Mesodermal cell (in vitro differentiated cells): ENCODE measurements around the gene TBC1D5.
"Not testable (repeated sequence)": the region's sequence is repeated elsewhere in the genome, so short reads cannot be mapped to it uniquely, and the experiment has no call there.

Experiments
- H3K27ac ChIP-seq: 2 replicates; pipeline ENCODE4 v1.7.0; 2013; ENCODE audit warnings: mild to moderate bottlenecking, low read depth, low read length, moderate library complexity; ENCODE audit not compliant: severe bottlenecking
- H3K36me3 ChIP-seq: 2 replicates; pipeline ENCODE4 v1.7.1; 2013; ENCODE audit warnings: mild to moderate bottlenecking, low read length, moderate library complexity; ENCODE audit not compliant: control insufficient read depth, insufficient read depth
- H3K4me1 ChIP-seq: one replicate; pipeline ENCODE4 v1.7.1; 2013; ENCODE audit warnings: mild to moderate bottlenecking, low read length; ENCODE audit not compliant: insufficient read depth, control insufficient read depth, poor library complexity, severe bottlenecking
- H3K4me3 ChIP-seq: 2 replicates; pipeline ENCODE4 v1.7.0; 2013; ENCODE audit warnings: low read length, control low read depth, mild to moderate bottlenecking; ENCODE audit not compliant: insufficient read depth, poor library complexity, severe bottlenecking; ENCODE audit errors: extremely low read depth
- H3K9me3 ChIP-seq: 2 replicates; pipeline ENCODE4 v1.7.1; 2013; ENCODE audit warnings: mild to moderate bottlenecking, low read length, moderate library complexity; ENCODE audit not compliant: control insufficient read depth
- WGBS, 2 experiments: methylation state at CpG; one replicate each; pipeline ENCODE4 v1.1.5; 2013; ENCODE audit warnings: missing lambda C conversion rate in 2 of 2; ENCODE audit not compliant: insufficient coverage in 2 of 2; 5-methylcytosine and 5-hydroxymethylcytosine counted together

Gene TBC1D5

DNA sequence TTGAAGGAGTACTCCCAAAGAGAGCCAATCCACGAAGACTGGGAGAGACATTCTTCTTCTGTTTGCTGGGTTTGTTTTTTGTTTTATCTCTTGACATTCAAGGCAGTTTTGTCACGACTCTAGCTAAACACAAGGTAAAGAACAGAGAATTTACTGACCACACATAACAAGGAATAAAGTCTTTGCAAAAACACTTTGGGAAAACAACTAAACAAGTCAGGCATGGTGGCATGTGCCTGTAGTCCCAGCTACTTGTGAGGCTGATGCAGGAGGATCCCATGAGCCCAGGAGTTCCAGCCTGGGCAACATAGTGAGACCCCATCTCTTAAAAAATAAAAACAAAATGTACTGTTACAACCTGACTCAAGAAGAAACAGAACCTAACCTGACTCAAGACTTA, 28.0 kb downstream of the TBC1D5 start:
- no peak overlapping the region for H3K4me3 ChIP-seq
- 93% methylated on average over 2 of the region's 2 CpGs; no CpG with 5 or more reads in 1 of the 2 experiments for whole genome bisulfite sequencing, 2 experiments
- H3K36me3 ChIP-seq: peaks cover 14% of the 10 kb centered on the region
- H3K27ac ChIP-seq: no peak overlapping the region
- H3K4me1 ChIP-seq: no peaks in the 10 kb centered on the region
- peaks cover 15% of the 10 kb centered on the region for H3K9me3 ChIP-seq

DNA sequence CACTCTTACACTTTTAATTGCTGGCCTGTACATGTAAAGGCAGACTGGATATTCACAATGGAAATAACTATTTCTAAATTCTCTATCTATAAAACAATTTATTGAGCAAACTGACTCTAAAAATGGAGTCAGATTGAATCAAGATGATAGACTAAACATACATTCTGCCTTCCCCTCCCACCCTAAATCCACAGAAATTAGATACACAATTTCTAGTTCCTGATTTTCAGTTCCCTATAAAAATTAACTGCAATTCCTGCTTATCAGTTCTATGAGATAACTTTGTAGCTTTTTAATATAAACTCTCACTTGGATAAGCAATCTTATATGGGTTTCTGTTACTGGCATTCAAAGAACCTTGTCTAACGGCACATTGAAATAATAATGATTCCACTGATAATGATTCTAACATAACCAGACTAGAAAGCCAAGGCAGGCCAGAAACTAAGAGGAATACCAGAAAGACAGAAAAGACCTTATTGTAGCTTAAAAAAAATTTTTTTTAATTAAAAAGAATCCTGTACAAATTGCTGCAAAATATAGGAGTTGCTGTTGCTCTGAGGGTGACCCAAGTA, 33.1 kb downstream of the TBC1D5 start:
- Histone ChIP-seq H3K36me3 (no peaks in the 10 kb centered on the region), H3K4me3 (no peak overlapping the region), H3K4me1 (no peaks in the 10 kb centered on the region), H3K9me3 (peaks cover 7% of the 10 kb centered on the region), H3K27ac (no peak overlapping the region)
- no CpG with 5 or more reads among the region's 1 CpG for WGBS, 2 experiments

DNA sequence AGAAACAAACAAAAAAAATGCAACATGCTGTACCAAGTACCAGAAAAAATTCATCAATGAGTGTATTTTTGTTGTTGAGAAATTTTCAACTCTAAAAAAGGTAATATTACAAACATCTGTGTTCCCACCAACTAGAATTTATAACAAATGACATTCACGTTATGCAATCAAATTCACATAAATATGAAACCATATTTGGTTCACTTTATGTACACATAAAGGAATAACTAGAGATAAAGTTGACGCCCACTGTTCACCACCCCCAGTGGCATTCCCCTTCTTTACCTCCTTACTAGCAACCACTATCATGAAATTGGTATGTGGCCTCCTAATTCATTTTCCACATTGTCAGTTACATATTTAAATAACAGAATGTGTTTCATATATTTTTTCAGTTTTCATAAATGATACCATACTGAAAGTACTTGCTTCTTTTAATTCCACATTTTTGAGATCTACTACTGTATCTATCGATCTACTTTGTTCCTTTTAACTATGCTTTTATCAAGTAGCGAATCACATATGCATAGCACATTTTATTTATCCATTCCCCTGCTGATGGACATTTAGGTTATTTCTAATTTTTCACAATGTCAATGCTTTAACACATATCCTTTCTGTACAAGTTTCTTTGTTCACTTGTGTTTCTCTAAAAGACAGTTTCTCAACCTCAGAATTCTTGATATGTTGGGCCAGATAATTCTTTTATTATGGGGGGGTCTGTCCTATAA, 34.5 kb downstream of the TBC1D5 start:
- Histone ChIP-seq H3K4me1 (no peaks in the 10 kb centered on the region), H3K27ac (no peak overlapping the region), H3K4me3 (no peak overlapping the region), H3K36me3 (no peaks in the 10 kb centered on the region), H3K9me3 (no peaks in the 10 kb centered on the region)
- WGBS, 2 experiments: 87 to 92% methylated on average over 3 of the region's 4 CpGs

DNA sequence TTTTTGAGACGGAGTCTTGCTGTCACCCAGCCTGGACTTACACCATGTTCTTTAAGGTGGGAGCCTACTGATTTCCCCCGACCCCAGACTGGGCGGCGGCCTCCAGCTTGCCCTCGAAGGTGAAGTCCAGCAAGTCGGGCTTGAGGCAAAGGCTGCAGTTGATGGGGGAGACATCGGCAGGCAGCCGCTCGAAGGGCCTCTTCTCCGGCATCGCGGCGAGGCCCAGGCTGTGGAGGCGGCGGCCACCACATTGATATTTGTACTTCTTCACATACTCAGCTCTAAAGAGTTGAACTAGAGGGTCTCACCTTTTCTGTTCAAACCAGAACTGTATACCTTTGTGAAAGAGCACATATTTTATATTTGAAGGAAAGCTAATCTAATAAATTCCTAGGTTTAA, 36.4 kb downstream of the TBC1D5 start:
- H3K4me1 ChIP-seq, H3K27ac ChIP-seq, H3K4me3 ChIP-seq, H3K9me3 ChIP-seq, H3K36me3 ChIP-seq: not testable (repeated sequence)
- WGBS, 2 experiments: 96% methylated on average over 8 of the region's 15 CpGs; no CpG with 5 or more reads in 1 of the 2 experiments

DNA sequence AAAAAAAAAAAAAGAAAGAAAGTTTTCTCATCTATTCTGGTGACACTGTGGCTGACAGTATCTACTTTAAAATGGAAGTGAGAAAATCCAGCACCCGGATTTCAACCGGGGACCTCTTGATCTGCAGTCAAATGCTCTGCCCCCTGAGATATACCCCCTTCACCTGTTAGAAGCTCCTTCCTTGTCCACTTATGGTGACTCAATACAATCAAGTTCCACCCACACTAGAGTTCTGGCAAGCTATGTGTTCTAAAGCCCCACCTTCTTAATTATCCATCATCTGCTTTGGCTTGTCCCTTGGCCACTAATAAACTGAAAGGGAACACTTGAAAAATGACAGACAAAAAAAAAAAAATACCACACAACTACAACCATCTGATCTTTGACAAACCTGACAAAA, 42.6 kb downstream of the TBC1D5 start:
- WGBS, 2 experiments: 100% methylated on average over 2 of the region's 2 CpGs
- not testable (repeated sequence) for H3K27ac ChIP-seq, H3K36me3 ChIP-seq, H3K4me1 ChIP-seq, H3K4me3 ChIP-seq, H3K9me3 ChIP-seq

DNA sequence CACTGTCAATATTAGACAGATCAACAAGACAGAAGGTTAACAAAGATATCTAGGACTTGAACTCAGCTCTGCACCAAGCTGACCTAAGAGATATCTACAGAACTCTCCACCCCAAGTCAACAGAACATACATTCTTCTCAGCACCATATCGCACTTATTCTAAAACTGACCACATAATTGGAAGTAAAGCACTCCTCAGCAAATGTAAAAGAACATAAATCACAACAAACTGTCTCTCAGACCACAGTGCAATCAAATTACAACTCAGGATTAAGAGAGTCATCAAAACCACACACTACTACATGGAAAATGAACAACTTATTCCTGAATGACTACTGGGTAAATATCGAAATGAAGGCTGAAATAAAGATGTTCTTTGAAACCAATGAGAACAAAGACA, 46.8 kb downstream of the TBC1D5 start:
- H3K27ac ChIP-seq, H3K4me1 ChIP-seq, H3K9me3 ChIP-seq, H3K36me3 ChIP-seq, H3K4me3 ChIP-seq: not testable (repeated sequence)
- 86 to 100% methylated on average over 1 of the region's 2 CpGs for WGBS, 2 experiments

DNA sequence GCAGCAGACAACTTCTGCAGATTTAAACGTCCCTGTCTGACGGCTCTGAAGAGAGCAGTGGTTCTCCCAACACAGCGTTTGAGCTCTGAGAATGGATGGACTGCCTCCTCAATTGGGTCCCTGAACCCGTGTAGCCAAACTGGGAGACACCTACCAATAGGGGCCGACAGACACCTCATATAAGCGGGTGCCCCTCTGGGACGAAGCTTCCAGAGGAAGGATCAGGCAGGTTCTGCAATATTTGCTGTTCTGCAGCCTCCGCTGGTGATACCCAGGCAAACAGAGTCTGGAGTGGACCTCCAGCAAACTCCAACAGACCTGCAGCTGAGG, 48.8 kb downstream of the TBC1D5 start:
- not testable (repeated sequence) for H3K27ac ChIP-seq, H3K4me3 ChIP-seq, H3K4me1 ChIP-seq, H3K9me3 ChIP-seq, H3K36me3 ChIP-seq
- WGBS, 2 experiments: 93 to 95% methylated on average over 5 to 8 of the region's 8 CpGs

DNA sequence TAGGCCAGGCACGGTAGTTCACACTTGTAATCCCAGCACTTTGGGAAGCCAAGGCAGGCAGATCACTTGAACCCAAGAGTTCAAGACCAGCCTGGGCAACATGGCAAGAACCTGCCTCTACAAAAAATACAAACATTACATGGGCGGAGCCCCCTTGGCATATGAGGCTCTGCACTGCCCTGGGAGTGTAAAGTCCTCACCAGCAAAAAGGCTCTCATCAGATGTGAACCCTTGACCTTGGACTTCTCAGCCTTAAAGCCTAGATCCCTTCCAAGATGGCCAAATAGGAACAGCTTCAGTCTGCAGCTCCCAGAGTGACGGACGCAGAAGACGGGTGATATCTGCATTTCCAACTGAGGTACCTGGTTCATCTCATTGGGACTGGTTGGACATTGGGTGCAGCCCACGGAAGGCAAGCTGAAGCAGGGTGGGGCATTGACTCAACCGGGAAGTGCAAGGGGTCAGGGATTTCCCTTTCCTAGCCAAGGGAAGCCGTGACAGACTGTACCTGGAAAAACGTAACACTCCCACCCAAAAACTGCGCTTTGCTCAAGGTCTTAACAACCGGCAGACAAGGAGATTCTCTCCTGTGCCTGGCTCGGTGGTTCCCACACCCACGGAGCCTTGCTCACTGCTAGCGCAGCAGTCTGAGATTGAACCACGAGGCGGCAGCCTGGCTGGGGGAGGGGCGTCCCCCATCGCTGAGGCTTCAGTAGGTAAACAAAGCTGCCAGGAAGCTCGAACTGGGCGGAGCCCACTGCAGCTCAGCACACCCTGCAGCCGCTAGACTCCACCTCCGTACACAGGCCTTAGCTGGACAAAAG, 49.4 kb downstream of the TBC1D5 start:
- H3K27ac ChIP-seq, H3K9me3 ChIP-seq, H3K4me1 ChIP-seq, H3K36me3 ChIP-seq, H3K4me3 ChIP-seq: not testable (repeated sequence)
- 93% methylated on average over 22 of the region's 22 CpGs for WGBS, 2 experiments

DNA sequence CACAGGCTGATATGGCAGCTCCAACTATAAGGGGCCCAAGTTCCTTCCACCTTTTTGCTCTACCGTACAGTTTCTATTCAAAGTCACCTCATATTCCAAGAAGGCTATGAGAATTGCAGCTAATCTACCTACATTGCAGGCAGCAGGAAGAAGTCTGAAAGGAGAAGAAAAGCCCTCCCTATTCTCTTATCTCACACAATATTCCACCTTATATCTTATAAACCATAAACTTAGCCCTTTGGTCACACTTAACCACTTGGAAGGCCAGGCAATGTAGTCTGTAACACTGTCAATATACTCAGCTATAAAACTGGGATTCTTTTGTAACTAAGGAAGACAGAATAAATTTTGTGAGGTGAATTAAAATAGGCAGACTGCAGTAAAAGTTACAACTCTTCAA, 54.9 kb downstream of the TBC1D5 start:
- no CpG with 5 or more reads among the region's 1 CpG for WGBS, 2 experiments
- Histone ChIP-seq H3K27ac (no peak overlapping the region), H3K36me3 (no peaks in the 10 kb centered on the region), H3K4me1 (no peaks in the 10 kb centered on the region), H3K9me3 (no peaks in the 10 kb centered on the region), H3K4me3 (no peak overlapping the region)

DNA sequence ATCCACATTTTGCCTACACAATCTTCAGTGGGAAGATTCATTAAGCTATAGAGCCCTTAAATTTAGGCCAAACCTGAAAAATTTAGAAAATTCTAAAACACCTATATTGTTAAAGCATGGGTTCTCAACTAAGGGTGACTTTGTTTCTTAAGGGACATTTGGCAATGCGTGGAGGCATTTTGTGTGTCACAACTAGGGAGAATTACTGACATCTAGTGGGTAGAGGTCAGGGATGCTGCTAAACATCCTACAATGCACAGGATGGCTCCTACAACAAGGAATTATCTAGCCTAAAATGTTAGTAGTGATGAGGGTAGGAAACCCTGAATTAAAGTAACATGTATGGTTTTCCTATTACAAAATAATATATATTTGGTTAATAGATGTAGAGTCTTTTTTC, 55.8 kb downstream of the TBC1D5 start:
- no peaks in the 10 kb centered on the region for H3K9me3 ChIP-seq
- H3K4me3 ChIP-seq: no peak overlapping the region
- H3K4me1 ChIP-seq: no peaks in the 10 kb centered on the region
- H3K36me3 ChIP-seq: no peaks in the 10 kb centered on the region
- no peak overlapping the region for H3K27ac ChIP-seq
- 33% methylated on average over 1 of the region's 1 CpG; no CpG with 5 or more reads in 1 of the 2 experiments for WGBS, 2 experiments
